Measurements from ENCODE around the gene TNFRSF6B.
"Not testable (repeated sequence)": the region's sequence is repeated elsewhere in the genome, so short reads cannot be mapped to it uniquely, and the experiment has no call there.

Gene TNFRSF6B

GRCh38 chr20:63696628-63697356 lies at the start of gene TNFRSF6B:
TSS of gene TNFRSF6B (plus strand) at chr20:63696652. CDS start at chr20:63696768, 116 bp downstream.
- DNase-seq (ENCODE audit: low spot score): no peak

GRCh38 chr20:63648190-63648589 lies 48.3 kb upstream of the TNFRSF6B start:
- DNase-seq (ENCODE audit: low spot score): no peak

- DNase-seq (ENCODE audit: low spot score): no peak
Measured at GRCh38 chr20:63648895-63649589, 47.4 kb upstream of the TNFRSF6B start.

GRCh38 chr20:63650486-63650885 lies 46.0 kb upstream of the TNFRSF6B start:
- not testable (repeated sequence) for DNase-seq (ENCODE audit: low spot score)

- no peak for DNase-seq (ENCODE audit: low spot score)
Measured at GRCh38 chr20:63651942-63652191, 44.6 kb upstream of the TNFRSF6B start.

- DNase-seq (ENCODE audit: low spot score): no peak
Measured at GRCh38 chr20:63652192-63652980, 44.1 kb upstream of the TNFRSF6B start.

GRCh38 chr20:63653041-63653973 lies 43.1 kb upstream of the TNFRSF6B start, which contains the start of gene STMN3:
TSS of gene STMN3 (minus strand) at chr20:63653424. CDS start at chr20:63653345, 79 bp downstream.
- peak; percentile 76 for DNase-seq (ENCODE audit: low spot score)

- no peak for DNase-seq (ENCODE audit: low spot score)
Measured at GRCh38 chr20:63653974-63654668, 42.3 kb upstream of the TNFRSF6B start.

GRCh38 chr20:63655249-63655648 lies 41.2 kb upstream of the TNFRSF6B start:
- no peak for DNase-seq (ENCODE audit: low spot score)

- no peak for DNase-seq (ENCODE audit: low spot score)
Measured at GRCh38 chr20:63656451-63656850, 40.0 kb upstream of the TNFRSF6B start.

GRCh38 chr20:63657260-63657936 lies 39.1 kb upstream of the TNFRSF6B start:
- DNase-seq (ENCODE audit: low spot score): no peak

- DNase-seq (ENCODE audit: low spot score): peak; percentile 89
Measured at GRCh38 chr20:63657937-63658748, 38.3 kb upstream of the TNFRSF6B start, which contains the start of gene RTEL1. TSS of gene RTEL1 (plus strand) at chr20:63658312. CDS start at chr20:63659403, 1,091 bp downstream.

GRCh38 chr20:63658749-63659187 lies 37.7 kb upstream of the TNFRSF6B start:
- no peak for DNase-seq (ENCODE audit: low spot score)

- no peak for DNase-seq (ENCODE audit: low spot score)
Measured at GRCh38 chr20:63659370-63659769, 37.1 kb upstream of the TNFRSF6B start.

GRCh38 chr20:63660174-63660573 lies 36.3 kb upstream of the TNFRSF6B start:
- not testable (repeated sequence) for DNase-seq (ENCODE audit: low spot score)

- DNase-seq (ENCODE audit: low spot score): no peak
Measured at GRCh38 chr20:63660622-63661021, 35.8 kb upstream of the TNFRSF6B start.

- no peak for DNase-seq (ENCODE audit: low spot score)
Measured at GRCh38 chr20:63661108-63661507, 35.3 kb upstream of the TNFRSF6B start.

- DNase-seq (ENCODE audit: low spot score): no peak
Measured at GRCh38 chr20:63661959-63662812, 34.3 kb upstream of the TNFRSF6B start.

- DNase-seq (ENCODE audit: low spot score): no peak
Measured at GRCh38 chr20:63662813-63663189, 33.7 kb upstream of the TNFRSF6B start.
